HG03354 (cell line): ENCODE results near the gene ECPAS.
"Not testable (repeated sequence)": the region's sequence is repeated elsewhere in the genome, so short reads cannot be mapped to it uniquely, and the experiment has no call there.

Source experiments
- ATAC-seq: cut with Tn5 transposase; IDR thresholded peaks from one replicate; pipeline ENCODE4 v1.9.1; 2021; ENCODE audit warnings: mild to moderate bottlenecking; ENCODE audit not compliant: unreplicated experiment, poor library complexity, severe bottlenecking

ECPAS gene

GRCh38 chr9:111431684-111432083, 52.5 kb downstream of the ECPAS start:
- no peak for ATAC-seq

- ATAC-seq = no peak
These were observed 55.0 kb downstream of the ECPAS start for GRCh38 chr9:111429175-111429574.

GRCh38 chr9:111427186-111427585, 57.0 kb downstream of the ECPAS start:
- no peak for ATAC-seq

GRCh38 chr9:111423389-111423788, 60.8 kb downstream of the ECPAS start:
- ATAC-seq = no peak

GRCh38 chr9:111414406-111414805, 69.8 kb downstream of the ECPAS start:
- ATAC-seq = no peak

GRCh38 chr9:111413996-111414395, 70.2 kb downstream of the ECPAS start:
- no peak for ATAC-seq

- ATAC-seq = no peak
These were observed 71.9 kb downstream of the ECPAS start for GRCh38 chr9:111412280-111412679.

- ATAC-seq = no peak
These were observed 72.9 kb downstream of the ECPAS start for GRCh38 chr9:111411266-111411665.

GRCh38 chr9:111407813-111408212, 76.4 kb downstream of the ECPAS start:
- no peak for ATAC-seq

GRCh38 chr9:111405701-111406100, 78.5 kb downstream of the ECPAS start:
- no peak for ATAC-seq

GRCh38 chr9:111401486-111401885, 82.7 kb downstream of the ECPAS start:
- ATAC-seq = not testable (repeated sequence)

- ATAC-seq = no peak
These were observed 83.7 kb downstream of the ECPAS start for GRCh38 chr9:111400564-111400898.

GRCh38 chr9:111399772-111400563, 84.2 kb downstream of the ECPAS start:
- ATAC-seq = peak; percentile 64

GRCh38 chr9:111399211-111399739, 84.9 kb downstream of the ECPAS start:
- ATAC-seq = no peak

GRCh38 chr9:111393971-111394370, 90.2 kb downstream of the ECPAS start:
- no peak for ATAC-seq

- no peak for ATAC-seq
These were observed 94.8 kb downstream of the ECPAS start for GRCh38 chr9:111389406-111389805.

- no peak for ATAC-seq
These were observed 97.8 kb downstream of the ECPAS start for GRCh38 chr9:111386386-111386785.

- ATAC-seq = no peak
These were observed 103.2 kb downstream of the ECPAS start for GRCh38 chr9:111381006-111381405.

- no peak for ATAC-seq
These were observed 108.2 kb downstream of the ECPAS start for GRCh38 chr9:111375817-111376564.

GRCh38 chr9:111375062-111375461, 109.1 kb downstream of the ECPAS start:
- no peak for ATAC-seq

- no peak for ATAC-seq
These were observed 111.9 kb downstream of the ECPAS start for GRCh38 chr9:111372297-111372696.
